ENCODE results near the gene RNF128. TPM values are rescaled to one million over a fixed set of nuclear protein-coding genes. Genes with fewer than 3 reads are reported as not detected.
A peak's percentile ranks its signal among the peaks of the same experiment; 100 is the strongest.
"Not testable (repeated sequence)": the region's sequence is repeated elsewhere in the genome, so short reads cannot be mapped to it uniquely, and the experiment has no call there.

The RNF128 gene
- total and polyA plus RNA-seq, 4 donors, result 23.1 to 60.4 (median 43.5) TPM

- Histone ChIP-seq H3K4me3 (ENCODE audit: low read depth in 1 of 3, low read length in 3 of 3) (no peak overlapping the region), H3K4me1 (ENCODE audit: control insufficient read depth in 4 of 4, insufficient read depth in 4 of 4, low read length in 3 of 4) (peaks cover 0 to 4% (median 3%) of the 10 kb centered on the region in 4 donors), H3K9me3 (ENCODE audit: control insufficient read depth in 4 of 4, low read length in 3 of 4) (peaks cover 0 to 3% (median 0%) of the 10 kb centered on the region in 4 donors), H3K36me3 (ENCODE audit: control insufficient read depth in 4 of 4, insufficient read depth in 3 of 4, low read depth in 1 of 4, low read length in 3 of 4) (no peaks in the 10 kb centered on the region), H3K9ac (ENCODE audit: low read depth in 1 of 2, low read length in 2 of 2) (no peak overlapping the region), H3K27ac (ENCODE audit: low read depth in 1 of 2, low read length in 2 of 2) (no peak overlapping the region), H3K27me3 (ENCODE audit: control insufficient read depth in 4 of 4, insufficient read depth in 4 of 4, low read length in 3 of 4) (no peaks in the 10 kb centered on the region)
- WGBS, result 60% methylated on average over 3 of the region's 3 CpGs
- TF ChIP-seq ATF3 (IDR thresholded peaks at IDR 0.05), result no peak
- TF ChIP-seq HNF4A (conservative IDR thresholded peaks at IDR 0.05), result peak; percentile 24 to 38
- TF ChIP-seq MAX (IDR thresholded peaks at IDR 0.05), result no peak
- no peak for TF ChIP-seq SP1 (IDR thresholded peaks at IDR 0.05)
- no peak for DNase-seq (ENCODE audit: low spot score)
Measured at GRCh38 chrX:106751407-106751806, 24.9 kb downstream of the RNF128 start.

- H3K27me3 ChIP-seq (ENCODE audit: control insufficient read depth in 4 of 4, insufficient read depth in 4 of 4, low read length in 3 of 4), result no peaks in the 10 kb centered on the region
- no peak overlapping the region for H3K4me3 ChIP-seq (ENCODE audit: low read depth in 1 of 3, low read length in 3 of 3)
- no peak overlapping the region for H3K9ac ChIP-seq (ENCODE audit: low read depth in 1 of 2, low read length in 2 of 2)
- no peak overlapping the region for H3K27ac ChIP-seq (ENCODE audit: low read depth in 1 of 2, low read length in 2 of 2)
- H3K9me3 ChIP-seq (ENCODE audit: control insufficient read depth in 4 of 4, low read length in 3 of 4), result peaks cover 0 to 3% (median 0%) of the 10 kb centered on the region in 4 donors
- no peaks in the 10 kb centered on the region for H3K36me3 ChIP-seq (ENCODE audit: control insufficient read depth in 4 of 4, insufficient read depth in 3 of 4, low read depth in 1 of 4, low read length in 3 of 4)
- TF ChIP-seq RAD21 (IDR thresholded peaks at IDR 0.05) (peak; percentile 24 to 26), GABPA (IDR thresholded peaks at IDR 0.05 in 1 of 2, conservative IDR thresholded peaks at IDR 0.05 in 1 of 2) (no peak)
- peaks cover 0 to 4% (median 3%) of the 10 kb centered on the region in 4 donors for H3K4me1 ChIP-seq (ENCODE audit: control insufficient read depth in 4 of 4, insufficient read depth in 4 of 4, low read length in 3 of 4)
- WGBS, result 69% methylated on average over 1 of the region's 1 CpG
- DNase-seq (ENCODE audit: low spot score), result no peak
Measured at GRCh38 chrX:106752101-106752678, 25.7 kb downstream of the RNF128 start.

- H3K9me3 ChIP-seq (ENCODE audit: control insufficient read depth in 4 of 4, low read length in 3 of 4), result not testable (repeated sequence)
- 80% methylated on average over 1 of the region's 1 CpG for WGBS
Measured at GRCh38 chrX:106769288-106769687, 42.8 kb downstream of the RNF128 start.

GRCh38 chrX:106774981-106775380, 48.5 kb downstream of the RNF128 start:
- Histone ChIP-seq H3K27ac (ENCODE audit: low read depth in 1 of 2, low read length in 2 of 2) (no peak overlapping the region), H3K36me3 (ENCODE audit: control insufficient read depth in 4 of 4, insufficient read depth in 3 of 4, low read depth in 1 of 4, low read length in 3 of 4) (no peaks in the 10 kb centered on the region), H3K9ac (ENCODE audit: low read depth in 1 of 2, low read length in 2 of 2) (no peak overlapping the region), H3K4me3 (ENCODE audit: low read depth in 1 of 3, low read length in 3 of 3) (no peak overlapping the region), H3K27me3 (ENCODE audit: control insufficient read depth in 4 of 4, insufficient read depth in 4 of 4, low read length in 3 of 4) (no peaks in the 10 kb centered on the region), H3K4me1 (ENCODE audit: control insufficient read depth in 4 of 4, insufficient read depth in 4 of 4, low read length in 3 of 4) (peaks cover 0 to 8% (median under 1%) of the 10 kb centered on the region in 4 donors), H3K9me3 (ENCODE audit: control insufficient read depth in 4 of 4, low read length in 3 of 4) (no peaks in the 10 kb centered on the region)
- DNase-seq (ENCODE audit: low spot score), result no peak
- TF ChIP-seq GABPA (IDR thresholded peaks at IDR 0.05 in 1 of 2, conservative IDR thresholded peaks at IDR 0.05 in 1 of 2), result no peak
- no peak for TF ChIP-seq FOXA2 (IDR thresholded peaks at IDR 0.05)
- TF ChIP-seq RXRA (IDR thresholded peaks at IDR 0.05), result no peak
- TF ChIP-seq FOXA1 (IDR thresholded peaks at IDR 0.05), result no peak
- TF ChIP-seq TAF1 (conservative IDR thresholded peaks at IDR 0.05), result no peak
- no peak for TF ChIP-seq JUND (IDR thresholded peaks at IDR 0.05)
- TF ChIP-seq REST (IDR thresholded peaks at IDR 0.05), result no peak
- no peak for TF ChIP-seq SP1 (IDR thresholded peaks at IDR 0.05)
- no peak for TF ChIP-seq HNF4A (conservative IDR thresholded peaks at IDR 0.05)
- no peak for TF ChIP-seq MAX (IDR thresholded peaks at IDR 0.05)
- 58% methylated on average over 2 of the region's 2 CpGs for WGBS

More at GRCh38 chrX:106769288-106769687, 42.8 kb downstream of the RNF128 start:
- H3K9ac ChIP-seq (ENCODE audit: low read depth in 1 of 2, low read length in 2 of 2); H3K27me3 ChIP-seq (ENCODE audit: control insufficient read depth in 4 of 4, insufficient read depth in 4 of 4, low read length in 3 of 4); H3K36me3 ChIP-seq (ENCODE audit: control insufficient read depth in 4 of 4, insufficient read depth in 3 of 4, low read depth in 1 of 4, low read length in 3 of 4); H3K27ac ChIP-seq (ENCODE audit: low read depth in 1 of 2, low read length in 2 of 2); H3K4me1 ChIP-seq (ENCODE audit: control insufficient read depth in 4 of 4, insufficient read depth in 4 of 4, low read length in 3 of 4); DNase-seq (ENCODE audit: low spot score); H3K4me3 ChIP-seq (ENCODE audit: low read depth in 1 of 3, low read length in 3 of 3): not testable (repeated sequence)
- TF ChIP-seq HNF4A (conservative IDR thresholded peaks at IDR 0.05), result peak in 1 of 2 donors; percentile 15

All from liver (tissue), 9 donors.